ENCODE results near the gene FAM209B. TPM values are rescaled to one million over a fixed set of nuclear protein-coding genes. Genes with fewer than 3 reads are reported as not detected.
"Not testable (repeated sequence)": the region's sequence is repeated elsewhere in the genome, so short reads cannot be mapped to it uniquely, and the experiment has no call there.

FAM209B gene
- total RNA-seq, 1 donor from 2014 or later, result not detected

DNA sequence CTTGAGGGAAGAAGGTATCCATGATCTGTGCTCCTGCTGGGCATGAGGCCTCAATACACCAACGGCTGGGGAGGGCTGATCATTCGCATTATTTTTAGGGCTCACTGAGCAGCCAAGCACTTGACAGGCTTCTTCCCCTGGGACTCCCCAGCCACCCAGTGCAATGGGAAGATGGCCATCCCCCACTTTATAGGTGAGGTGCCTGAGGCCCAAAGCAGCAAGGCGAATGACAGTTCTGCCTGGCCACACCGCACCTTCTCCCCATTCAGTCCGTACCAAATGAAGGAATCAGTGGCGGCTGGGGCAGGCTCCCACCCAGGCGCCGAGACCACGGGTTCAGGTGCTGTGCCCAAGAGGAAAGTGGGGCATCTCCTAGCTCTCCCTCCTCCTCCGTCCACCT is 12.9 kb upstream of the FAM209B start:
- Histone ChIP-seq H3K4me2 (no peak overlapping the region), H3K9ac (no peak overlapping the region), H3K9me3 (ENCODE audit: low read depth) (no peaks in the 10 kb centered on the region), H3F3A (ENCODE audit: low read depth) (no peaks in the 10 kb centered on the region), H3K27me3 (no peaks in the 10 kb centered on the region), H3K4me1 (no peaks in the 10 kb centered on the region), H3K27ac (no peak overlapping the region), H3K36me3 (no peaks in the 10 kb centered on the region), H4K20me1 (ENCODE audit: low read depth) (no peaks in the 10 kb centered on the region), H2AFZ (replicated peaks) (no peak overlapping the region), H3K4me3 (no peak overlapping the region), H3K79me2 (ENCODE audit: low read depth) (no peaks in the 10 kb centered on the region)
- H3K4me1 Mint-ChIP-seq, result no peaks in the 10 kb centered on the region
- no peak overlapping the region for H3K27ac Mint-ChIP-seq
- H3K27me3 Mint-ChIP-seq (ENCODE audit: insufficient read depth, low read depth), result peaks cover 9% of the 10 kb centered on the region
- TF ChIP-seq EZH2 (IDR thresholded peaks at IDR 0.05) (no peak), EZH2phosphoT487 (IDR thresholded peaks at IDR 0.05) (no peak)
- TF ChIP-seq, protein P1, sequence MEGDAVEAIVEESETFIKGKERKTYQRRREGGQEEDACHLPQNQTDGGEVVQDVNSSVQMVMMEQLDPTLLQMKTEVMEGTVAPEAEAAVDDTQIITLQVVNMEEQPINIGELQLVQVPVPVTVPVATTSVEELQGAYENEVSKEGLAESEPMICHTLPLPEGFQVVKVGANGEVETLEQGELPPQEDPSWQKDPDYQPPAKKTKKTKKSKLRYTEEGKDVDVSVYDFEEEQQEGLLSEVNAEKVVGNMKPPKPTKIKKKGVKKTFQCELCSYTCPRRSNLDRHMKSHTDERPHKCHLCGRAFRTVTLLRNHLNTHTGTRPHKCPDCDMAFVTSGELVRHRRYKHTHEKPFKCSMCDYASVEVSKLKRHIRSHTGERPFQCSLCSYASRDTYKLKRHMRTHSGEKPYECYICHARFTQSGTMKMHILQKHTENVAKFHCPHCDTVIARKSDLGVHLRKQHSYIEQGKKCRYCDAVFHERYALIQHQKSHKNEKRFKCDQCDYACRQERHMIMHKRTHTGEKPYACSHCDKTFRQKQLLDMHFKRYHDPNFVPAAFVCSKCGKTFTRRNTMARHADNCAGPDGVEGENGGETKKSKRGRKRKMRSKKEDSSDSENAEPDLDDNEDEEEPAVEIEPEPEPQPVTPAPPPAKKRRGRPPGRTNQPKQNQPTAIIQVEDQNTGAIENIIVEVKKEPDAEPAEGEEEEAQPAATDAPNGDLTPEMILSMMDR (IDR thresholded peaks at IDR 0.05), result no peak
- no peak for DNase-seq (ENCODE audit: low spot score)
- H3K36me3 Mint-ChIP-seq, result peaks cover 35% of the 10 kb centered on the region
- no peak overlapping the region for H3K4me3 Mint-ChIP-seq
- H3K9me3 Mint-ChIP-seq, result peaks cover 16% of the 10 kb centered on the region

DNA sequence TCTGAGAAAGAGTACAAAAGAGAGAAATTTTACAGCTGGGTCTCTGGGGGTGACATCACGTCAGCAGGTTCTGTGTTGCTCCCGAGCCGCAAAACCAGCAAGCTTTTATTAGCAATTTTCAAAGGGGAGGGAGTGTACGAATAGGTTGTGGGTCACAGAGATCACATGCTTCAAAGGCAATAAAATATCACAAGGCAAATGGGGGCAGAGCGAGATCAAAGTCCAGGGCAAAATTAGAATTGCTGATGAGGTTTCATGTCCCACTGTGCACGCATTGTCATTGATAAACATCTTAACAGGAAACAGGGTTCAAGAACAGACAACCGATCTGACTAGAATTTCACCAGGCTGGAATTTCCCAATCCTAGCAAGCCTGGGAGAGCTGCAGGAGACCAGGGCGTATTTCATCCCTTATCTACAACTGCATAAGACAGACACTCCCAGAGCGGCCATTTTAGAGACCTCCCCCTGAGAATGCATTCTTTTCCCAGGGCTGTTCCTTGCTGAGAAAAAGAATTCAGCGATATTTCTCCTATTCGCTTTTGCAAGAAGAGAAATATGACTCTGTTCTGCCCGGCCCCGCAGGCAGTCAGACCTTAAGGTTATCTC is 12.2 kb upstream of the FAM209B start:
- H3K4me1 Mint-ChIP-seq; DNase-seq (ENCODE audit: low spot score); H2AFZ ChIP-seq (replicated peaks); H3K4me2 ChIP-seq; H3K4me3 ChIP-seq; H3K4me3 Mint-ChIP-seq; H4K20me1 ChIP-seq (ENCODE audit: low read depth); H3K4me1 ChIP-seq; H3K36me3 ChIP-seq; H3K9ac ChIP-seq; H3K27me3 Mint-ChIP-seq (ENCODE audit: insufficient read depth, low read depth); H3K27ac Mint-ChIP-seq; H3K79me2 ChIP-seq (ENCODE audit: low read depth); H3F3A ChIP-seq (ENCODE audit: low read depth); H3K27ac ChIP-seq; H3K27me3 ChIP-seq; H3K9me3 ChIP-seq (ENCODE audit: low read depth): not testable (repeated sequence)
- Mint-ChIP-seq H3K36me3 (peaks cover 35% of the 10 kb centered on the region), H3K9me3 (peaks cover 16% of the 10 kb centered on the region)

DNA sequence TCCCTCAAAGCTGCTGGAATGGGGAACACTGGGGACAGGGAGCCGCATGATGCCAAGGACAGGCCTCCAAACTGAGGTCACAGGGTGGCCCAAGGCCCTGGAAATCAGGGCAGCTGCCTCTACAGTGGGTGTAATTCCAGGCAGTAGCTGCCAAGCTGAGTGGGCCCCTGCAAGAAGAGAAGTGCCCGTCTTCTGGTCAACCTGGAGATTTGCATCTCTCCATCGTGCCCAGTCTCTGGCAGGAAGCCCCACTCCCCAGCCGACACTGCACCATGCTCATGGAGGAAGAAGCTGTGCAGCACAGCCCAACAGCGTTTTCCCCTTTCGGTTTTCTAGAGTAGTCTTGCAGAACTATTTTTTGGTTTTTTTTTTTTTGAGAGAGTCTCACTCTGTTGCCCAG is 10.7 kb upstream of the FAM209B start:
- TF ChIP-seq EZH2phosphoT487 (IDR thresholded peaks at IDR 0.05) (no peak), EZH2 (IDR thresholded peaks at IDR 0.05) (no peak)
- TF ChIP-seq, protein P1 (IDR thresholded peaks at IDR 0.05), result no peak
- H3K4me3 Mint-ChIP-seq, result no peak overlapping the region
- Histone ChIP-seq H3K4me1 (no peaks in the 10 kb centered on the region), H3K27me3 (no peaks in the 10 kb centered on the region), H4K20me1 (ENCODE audit: low read depth) (no peaks in the 10 kb centered on the region), H3F3A (ENCODE audit: low read depth) (no peaks in the 10 kb centered on the region), H3K27ac (no peak overlapping the region), H3K79me2 (ENCODE audit: low read depth) (no peaks in the 10 kb centered on the region), H3K9me3 (ENCODE audit: low read depth) (no peaks in the 10 kb centered on the region), H3K4me3 (no peak overlapping the region), H3K4me2 (no peak overlapping the region), H3K36me3 (no peaks in the 10 kb centered on the region), H3K9ac (no peak overlapping the region), H2AFZ (replicated peaks) (no peak overlapping the region)
- DNase-seq (ENCODE audit: low spot score), result no peak
- no peak overlapping the region for H3K27ac Mint-ChIP-seq
- peaks cover 33% of the 10 kb centered on the region for H3K36me3 Mint-ChIP-seq
- peaks cover 9% of the 10 kb centered on the region for H3K27me3 Mint-ChIP-seq (ENCODE audit: insufficient read depth, low read depth)
- peaks cover 16% of the 10 kb centered on the region for H3K9me3 Mint-ChIP-seq
- H3K4me1 Mint-ChIP-seq, result no peaks in the 10 kb centered on the region

DNA sequence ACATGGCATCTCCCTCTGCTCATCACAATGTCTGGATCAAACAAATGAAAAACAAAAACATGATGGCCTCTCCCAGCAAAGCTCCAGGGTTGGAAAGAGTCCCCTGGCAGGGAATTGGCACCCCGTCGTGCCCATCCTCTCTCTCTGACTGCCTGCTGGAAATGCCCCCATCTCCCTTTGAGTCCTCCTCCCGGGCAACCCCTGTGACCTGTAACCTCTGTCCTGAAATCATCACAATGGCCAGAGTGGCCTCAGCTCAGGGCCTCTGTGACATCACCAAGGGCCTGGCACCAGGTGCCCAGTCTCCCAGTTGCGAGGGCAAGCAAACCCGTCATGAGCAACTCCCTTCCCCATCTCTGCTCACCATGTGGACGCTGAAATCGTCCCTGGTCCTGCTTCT is 8.6 kb upstream of the FAM209B start, which contains the start of gene FAM209A:
Gene FAM209A (plus strand): TSS at position 301 of the 400 bp plus-strand sequence. CDS start 65 bp downstream, at position 366.
- not testable (repeated sequence) for H3K4me1 Mint-ChIP-seq; H4K20me1 ChIP-seq (ENCODE audit: low read depth)

More for the DNA sequence above, 8.6 kb upstream of the FAM209B start, which contains the start of gene FAM209A:
- not testable (repeated sequence) for H2AFZ ChIP-seq (replicated peaks); H3K79me2 ChIP-seq (ENCODE audit: low read depth); H3K27me3 Mint-ChIP-seq (ENCODE audit: insufficient read depth, low read depth); H3K36me3 ChIP-seq; H3F3A ChIP-seq (ENCODE audit: low read depth); H3K27ac ChIP-seq; H3K4me3 Mint-ChIP-seq; H3K9ac ChIP-seq; H3K4me1 ChIP-seq; H3K9me3 ChIP-seq (ENCODE audit: low read depth); H3K4me3 ChIP-seq; DNase-seq (ENCODE audit: low spot score); H3K4me2 ChIP-seq; H3K27me3 ChIP-seq; H3K27ac Mint-ChIP-seq
- Mint-ChIP-seq H3K36me3 (peaks cover 13% of the 10 kb centered on the region), H3K9me3 (peaks cover 16% of the 10 kb centered on the region)
